HepG2 (cell line): ENCODE results near the gene CIAO3. TPM values are rescaled to one million over a fixed set of nuclear protein-coding genes. Genes with fewer than 3 reads are reported as not detected.

ENCODE experiments used
- ATF7-NPFF ChIP-seq: sonication (generic); formaldehyde crosslinking; IDR thresholded peaks from 2 replicates; pipeline ENCODE4 v1.8.1; 2023; ENCODE audit warnings: mild to moderate bottlenecking, low read depth, missing genetic modification reagents, moderate library complexity
- BHLHE40 ChIP-seq: IDR thresholded peaks from 2 replicates; pipeline ENCODE4 v1.6.1; 2011; ENCODE audit warnings: low read length, improper control_type of control experiment
- CBFB ChIP-seq: sonication (generic); formaldehyde crosslinking; IDR thresholded peaks from 2 replicates; pipeline ENCODE4 v1.4.0; 2020; ENCODE audit warnings: missing genetic modification reagents
- GATAD1 ChIP-seq: IDR thresholded peaks from 2 replicates; pipeline ENCODE4 v1.6.1; 2016; ENCODE audit warnings: missing genetic modification reagents, missing compliant biosample characterization
- HCFC1 ChIP-seq: fragments of 150-350 bp; IDR thresholded peaks from 2 replicates; pipeline ENCODE4 v1.6.1; 2014; ENCODE audit warnings: low read depth, low read length
- HDAC2 ChIP-seq: sonication (generic); formaldehyde crosslinking; IDR thresholded peaks from 2 replicates; pipeline ENCODE4 v1.4.0; 2020; ENCODE audit warnings: missing genetic modification reagents
- KDM1A ChIP-seq: IDR thresholded peaks from 2 replicates; pipeline ENCODE4 v1.6.1; 2016; ENCODE audit warnings: missing compliant biosample characterization
- PATZ1 ChIP-seq: sonication (generic); formaldehyde crosslinking; IDR thresholded peaks from 2 replicates; pipeline ENCODE4 v1.4.0; 2020; ENCODE audit warnings: missing genetic modification reagents
- POLR2AphosphoS5 ChIP-seq: IDR thresholded peaks from 2 replicates; pipeline ENCODE4 v1.6.1; 2012; ENCODE audit warnings: low read depth, low read length
- POLR2G ChIP-seq: fragments of 200-400 bp; formaldehyde crosslinking; IDR thresholded peaks from 2 replicates; pipeline ENCODE4 v1.6.1; 2018; ENCODE audit warnings: mild to moderate bottlenecking, low read depth, low read length, moderate library complexity
- RARG ChIP-seq: sonication (generic); formaldehyde crosslinking; IDR thresholded peaks from 2 replicates; pipeline ENCODE4 v1.4.0; 2020; ENCODE audit warnings: low read depth, mild to moderate bottlenecking, missing genetic modification reagents
- SP4 ChIP-seq: sonication (generic); formaldehyde crosslinking; IDR thresholded peaks from 2 replicates; pipeline ENCODE4 v1.8.1; 2023; ENCODE audit warnings: mild to moderate bottlenecking, missing genetic modification reagents
- SRSF1 ChIP-seq: fragments of 200-400 bp; formaldehyde crosslinking; optimal IDR thresholded peaks from 2 replicates; pipeline ENCODE3; 2017; ENCODE audit warnings: mild to moderate bottlenecking, low read depth, low read length, moderate library complexity
- TBX2 ChIP-seq: sonication (generic); formaldehyde crosslinking; IDR thresholded peaks from 2 replicates; pipeline ENCODE4 v1.5.0; 2020; ENCODE audit warnings: missing genetic modification reagents, mild to moderate bottlenecking, borderline replicate concordance
- ZHX2 ChIP-seq, 2 experiments: sonication (generic) in 1 of 2; formaldehyde crosslinking in 1 of 2; IDR thresholded peaks; 2 replicates each; pipeline versions ENCODE4 v1.6.1 to v1.9.0; 2014 to 2022; ENCODE audit warnings: antibody characterized with exemption in 1 of 2, borderline replicate concordance in 1 of 2, inconsistent platforms in 1 of 2, low read depth in 1 of 2, missing genetic modification reagents in 1 of 2
- ZIK1 ChIP-seq: sonication (generic); formaldehyde crosslinking; IDR thresholded peaks from 2 replicates; pipeline ENCODE4 v1.5.0; 2020; ENCODE audit warnings: mild to moderate bottlenecking, low read depth, missing genetic modification reagents, borderline replicate concordance
- ZNF205 ChIP-seq: IDR thresholded peaks from 2 replicates; pipeline ENCODE4 v1.6.1; 2018; ENCODE audit warnings: missing biosample characterization, missing genetic modification reagents
- ZNF773 ChIP-seq: sonication (generic); formaldehyde crosslinking; IDR thresholded peaks from 2 replicates; pipeline ENCODE4 v1.4.0; 2020; ENCODE audit warnings: missing genetic modification reagents, borderline replicate concordance
- polyA plus RNA-seq, 8 experiments: library from polyadenylated mRNA; depleted of rRNA in 3 of 8; stranded (reverse) in 7 of 8; unstranded in 1 of 8; fragments of >200 nt; fragmentation: Illumina TruSeq in 4 of 8; extraction: Trizol in 4 of 8; gene quantifications; 2 replicates each; pipeline versions ENCODE4 v1.2.1 to v1.2.3, GENCODE V29; 2011 to 2016; ENCODE audit warnings: low read depth in 4 of 8, missing spikeins in 1 of 8, mixed read lengths in 1 of 8; ENCODE audit not compliant: insufficient read depth in 1 of 8
- total RNA-seq, 5 experiments: library from RNA; depleted of rRNA; stranded (reverse); fragments of >200 nt; fragmentation: Illumina TruSeq; extraction: Trizol; gene quantifications; 2 replicates each; pipeline ENCODE4 v1.2.3, GENCODE V29; 2016; ENCODE audit warnings: low read depth in 1 of 5
- TF ChIP-seq, protein P1 (sequence below): sonication (generic); formaldehyde crosslinking; IDR thresholded peaks from 2 replicates; pipeline ENCODE4 v1.8.0; 2022; ENCODE audit warnings: low read depth, missing genetic modification reagents
- TF ChIP-seq, protein P2 (sequence below): IDR thresholded peaks from 2 replicates; pipeline ENCODE4 v1.6.1; 2016; ENCODE audit warnings: low read depth, borderline replicate concordance

The CIAO3 gene
- total and polyA plus RNA-seq, 2 of the 13 experiments (the other 11 are each of a cell fraction or from before 2014, with no cell fraction given), result 21.7 to 25.0 TPM

- TF ChIP-seq, protein P1, sequence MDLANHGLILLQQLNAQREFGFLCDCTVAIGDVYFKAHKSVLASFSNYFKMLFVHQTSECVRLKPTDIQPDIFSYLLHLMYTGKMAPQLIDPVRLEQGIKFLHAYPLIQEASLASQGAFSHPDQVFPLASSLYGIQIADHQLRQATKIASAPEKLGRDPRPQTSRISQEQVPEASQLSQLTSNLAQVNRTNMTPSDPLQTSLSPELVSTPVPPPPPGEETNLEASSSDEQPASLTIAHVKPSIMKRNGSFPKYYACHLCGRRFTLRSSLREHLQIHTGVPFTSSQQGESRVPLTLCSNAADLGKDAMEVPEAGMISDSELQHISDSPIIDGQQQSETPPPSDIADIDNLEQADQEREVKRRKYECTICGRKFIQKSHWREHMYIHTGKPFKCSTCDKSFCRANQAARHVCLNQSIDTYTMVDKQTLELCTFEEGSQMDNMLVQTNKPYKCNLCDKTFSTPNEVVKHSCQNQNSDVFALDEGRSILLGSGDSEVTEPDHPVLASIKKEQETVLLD (CRISPR knock-in tag), result 0 out of 2 replicates have a peak, but pooled peaks have one; percentile 13
- no peak for TF ChIP-seq RARG
- TF ChIP-seq BHLHE40, result peak; percentile 36; the same call in 1 of the 2 replicates
- TF ChIP-seq POLR2AphosphoS5, result peak; percentile 35; the same call in 1 of the 2 replicates
- TF ChIP-seq ZIK1 (CRISPR knock-in tag), result no peak
- TF ChIP-seq CBFB, result 0 out of 2 replicates have a peak, but pooled peaks have one; percentile 22
- TF ChIP-seq ZNF773 (CRISPR knock-in tag), result no peak
- TF ChIP-seq TBX2 (CRISPR knock-in tag), result peak; percentile 19; the same call in 1 of the 2 replicates
- TF ChIP-seq, protein P2, sequence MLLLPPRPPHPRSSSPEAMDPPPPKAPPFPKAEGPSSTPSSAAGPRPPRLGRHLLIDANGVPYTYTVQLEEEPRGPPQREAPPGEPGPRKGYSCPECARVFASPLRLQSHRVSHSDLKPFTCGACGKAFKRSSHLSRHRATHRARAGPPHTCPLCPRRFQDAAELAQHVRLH (CRISPR knock-in tag), result peak; percentile 20; the same call in 1 of the 2 replicates
- TF ChIP-seq SRSF1, result peak; percentile 37
- peak; percentile 91; the same call in 1 of the 2 replicates for TF ChIP-seq SP4
- peak; percentile 63 for TF ChIP-seq HDAC2 (CRISPR knock-in tag)
- TF ChIP-seq KDM1A (CRISPR knock-in tag), result no peak
- peak; percentile 83 for TF ChIP-seq GATAD1 (CRISPR knock-in tag)
- TF ChIP-seq ATF7-NPFF (CRISPR knock-in tag), result peak; percentile 51; the same call in 1 of the 2 replicates
- TF ChIP-seq HCFC1, result no peak
- 0 out of 2 replicates have a peak, but pooled peaks have one; percentile 20 for TF ChIP-seq PATZ1
- TF ChIP-seq ZNF205 (CRISPR knock-in tag), result 0 out of 2 replicates have a peak, but pooled peaks have one; percentile 25
- TF ChIP-seq POLR2G, result peak; percentile 63
- no peak for TF ChIP-seq ZHX2 (IDR thresholded peaks at IDR 0.05; ENCODE audit: low read depth)
- 0 out of 2 replicates have a peak, but pooled peaks have one; percentile 37 for TF ChIP-seq ZHX2 (CRISPR knock-in tag; IDR thresholded peaks at IDR 0.05; ENCODE audit: borderline replicate concordance)
These were observed 47.8 kb upstream of the CIAO3 start, which contains the start of gene CHTF18 (continued) for GRCh38 chr16:788399-789126.
